Bronchial epithelial cell (primary cell): ENCODE results near the gene SLC12A6. TPM values are rescaled to one million over a fixed set of nuclear protein-coding genes. Genes with fewer than 3 reads are reported as not detected.

Experiments used
- DNase-seq: peaks from one replicate; pipeline ENCODE4 v3.0.0-alpha.2; 2010; ENCODE audit warnings: low read depth
- FAIRE-seq: peaks from 2 replicates; lab custom pipeline; 2011; peaks lifted over from hg19 to GRCh38; lab: Jason Lieb, UNC
- H3K27me3 ChIP-seq: 2 replicates; pipeline ENCODE4 v1.5.1; 2011; ENCODE audit warnings: low read length; ENCODE audit not compliant: control insufficient read depth, insufficient read depth
- H3K36me3 ChIP-seq: 2 replicates; pipeline ENCODE4 v1.5.1; 2011; ENCODE audit warnings: low read length; ENCODE audit not compliant: control insufficient read depth, insufficient read depth
- H3K4me3 ChIP-seq: 2 replicates; pipeline ENCODE4 v1.5.1; 2011; ENCODE audit warnings: mild to moderate bottlenecking, low read depth, low read length, control low read depth
- CTCF ChIP-seq: IDR thresholded peaks from 2 replicates; pipeline ENCODE4 v1.5.1; 2011; ENCODE audit warnings: mild to moderate bottlenecking, moderate library complexity, low read length, control low read depth, inconsistent platforms; ENCODE audit not compliant: insufficient read depth, severe bottlenecking
- total RNA-seq: library from RNA; depleted of rRNA; stranded (reverse); fragments of >200 nt; gene quantifications from 2 replicates; pipeline ENCODE4 v1.2.1, GENCODE V29; 2014

Gene SLC12A6
- total RNA-seq, 1 donor from 2014 or later = 24.5 TPM

GRCh38 chr15:34329006-34329405, 8.6 kb downstream of the SLC12A6 start:
- DNase-seq = no peak
- H3K4me3 ChIP-seq = no peak overlapping the region
- H3K27me3 ChIP-seq = no peaks in the 10 kb centered on the region
- no peak for TF ChIP-seq CTCF
- no peak for FAIRE-seq
- H3K36me3 ChIP-seq = no peaks in the 10 kb centered on the region

GRCh38 chr15:34327906-34328305, 9.7 kb downstream of the SLC12A6 start:
- FAIRE-seq = no peak
- Histone ChIP-seq H3K27me3 (no peaks in the 10 kb centered on the region), H3K4me3 (no peak overlapping the region), H3K36me3 (no peaks in the 10 kb centered on the region)
- no peak for DNase-seq
- TF ChIP-seq CTCF = no peak

GRCh38 chr15:34325368-34325767, 12.2 kb downstream of the SLC12A6 start:
- FAIRE-seq = no peak
- no peak for TF ChIP-seq CTCF
- H3K27me3 ChIP-seq = no peaks in the 10 kb centered on the region
- no peak for DNase-seq
- no peaks in the 10 kb centered on the region for H3K36me3 ChIP-seq
- no peak overlapping the region for H3K4me3 ChIP-seq

- H3K36me3 ChIP-seq = no peaks in the 10 kb centered on the region
- H3K4me3 ChIP-seq = no peak overlapping the region
- no peak for TF ChIP-seq CTCF
- H3K27me3 ChIP-seq = no peaks in the 10 kb centered on the region
- no peak for FAIRE-seq
- DNase-seq = no peak
These were observed 12.6 kb downstream of the SLC12A6 start for GRCh38 chr15:34324933-34325332.

- no peaks in the 10 kb centered on the region for H3K27me3 ChIP-seq
- DNase-seq (no peak), FAIRE-seq (no peak)
- H3K4me3 ChIP-seq = no peak overlapping the region
- no peaks in the 10 kb centered on the region for H3K36me3 ChIP-seq
- no peak for TF ChIP-seq CTCF
These were observed 14.4 kb downstream of the SLC12A6 start for GRCh38 chr15:34323217-34323616.
